Measurements from ENCODE around the gene KDM4C.

- TF ChIP-seq, protein P1, sequence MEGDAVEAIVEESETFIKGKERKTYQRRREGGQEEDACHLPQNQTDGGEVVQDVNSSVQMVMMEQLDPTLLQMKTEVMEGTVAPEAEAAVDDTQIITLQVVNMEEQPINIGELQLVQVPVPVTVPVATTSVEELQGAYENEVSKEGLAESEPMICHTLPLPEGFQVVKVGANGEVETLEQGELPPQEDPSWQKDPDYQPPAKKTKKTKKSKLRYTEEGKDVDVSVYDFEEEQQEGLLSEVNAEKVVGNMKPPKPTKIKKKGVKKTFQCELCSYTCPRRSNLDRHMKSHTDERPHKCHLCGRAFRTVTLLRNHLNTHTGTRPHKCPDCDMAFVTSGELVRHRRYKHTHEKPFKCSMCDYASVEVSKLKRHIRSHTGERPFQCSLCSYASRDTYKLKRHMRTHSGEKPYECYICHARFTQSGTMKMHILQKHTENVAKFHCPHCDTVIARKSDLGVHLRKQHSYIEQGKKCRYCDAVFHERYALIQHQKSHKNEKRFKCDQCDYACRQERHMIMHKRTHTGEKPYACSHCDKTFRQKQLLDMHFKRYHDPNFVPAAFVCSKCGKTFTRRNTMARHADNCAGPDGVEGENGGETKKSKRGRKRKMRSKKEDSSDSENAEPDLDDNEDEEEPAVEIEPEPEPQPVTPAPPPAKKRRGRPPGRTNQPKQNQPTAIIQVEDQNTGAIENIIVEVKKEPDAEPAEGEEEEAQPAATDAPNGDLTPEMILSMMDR (IDR thresholded peaks at IDR 0.05): no peak
- TF ChIP-seq EZH2 (IDR thresholded peaks at IDR 0.05): no peak
Measured at GRCh38 chr9:6956879-6957278, 199.1 kb downstream of the KDM4C start.

Data from neural progenitor cell (in vitro differentiated cells).